ENCODE data around the gene GRAMD1A.
A peak's percentile ranks its signal among the peaks of the same experiment; 100 is the strongest.

- TF ChIP-seq CTCF (IDR thresholded peaks at IDR 0.05): peak; percentile 83 to 91 (median 83)
- TF ChIP-seq POLR2AphosphoS5 (IDR thresholded peaks at IDR 0.05): no peak
- TF ChIP-seq POLR2A (IDR thresholded peaks at IDR 0.05; ENCODE audit: low read depth): no peak
Measured at GRCh38 chr19:35044317-35045117, 44.4 kb downstream of the GRAMD1A start.
